GM19463 (cell line): ENCODE results near the gene TARS3.

Source experiments
- ATAC-seq: cut with Tn5 transposase; IDR thresholded peaks from one replicate; pipeline ENCODE4 v1.9.1; 2021; ENCODE audit warnings: mild to moderate bottlenecking, moderate library complexity; ENCODE audit not compliant: unreplicated experiment

TARS3 gene

DNA sequence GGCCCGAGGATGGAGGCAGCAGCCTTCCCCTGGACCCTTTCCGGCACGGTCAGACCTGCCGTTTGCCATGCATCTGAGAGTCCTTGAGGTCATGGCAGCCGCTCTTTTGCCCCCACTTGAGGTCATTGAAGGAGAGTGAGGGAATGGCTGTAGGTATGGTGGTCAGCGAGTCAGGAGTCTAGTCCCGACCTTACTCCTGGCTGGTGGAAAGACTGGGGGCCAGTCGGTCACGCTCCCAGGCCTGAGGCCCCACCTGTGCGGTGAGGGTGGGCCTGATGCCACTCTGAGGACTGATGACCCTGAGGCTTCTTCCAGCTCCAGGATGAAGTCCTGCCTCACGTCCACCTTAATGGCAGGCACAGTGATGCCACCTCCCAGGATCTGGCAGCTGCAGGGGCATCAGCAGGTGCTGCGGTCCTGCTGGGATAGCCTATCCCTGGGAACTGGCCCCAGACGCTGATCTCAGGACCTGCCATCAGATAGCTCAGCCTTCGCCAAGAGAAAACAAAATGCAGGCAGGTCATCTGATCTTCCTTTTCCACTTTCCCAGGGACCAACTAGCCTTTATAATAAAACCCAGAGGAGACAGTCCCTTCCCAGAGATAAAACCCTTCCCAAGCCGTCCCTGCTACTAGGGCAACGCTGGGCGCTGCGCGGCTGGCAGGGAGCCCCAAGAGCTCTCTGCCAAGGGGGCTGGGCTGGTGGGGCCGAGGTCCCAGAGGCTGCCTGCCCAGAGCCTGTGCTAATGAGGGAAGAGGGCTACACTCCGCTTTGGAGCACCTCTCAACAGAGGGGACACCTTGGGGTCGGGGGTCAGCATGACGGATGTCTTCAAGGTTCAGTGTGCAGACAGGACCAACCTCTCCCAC, 114.3 kb downstream of the TARS3 start:
- ATAC-seq, result no peak

DNA sequence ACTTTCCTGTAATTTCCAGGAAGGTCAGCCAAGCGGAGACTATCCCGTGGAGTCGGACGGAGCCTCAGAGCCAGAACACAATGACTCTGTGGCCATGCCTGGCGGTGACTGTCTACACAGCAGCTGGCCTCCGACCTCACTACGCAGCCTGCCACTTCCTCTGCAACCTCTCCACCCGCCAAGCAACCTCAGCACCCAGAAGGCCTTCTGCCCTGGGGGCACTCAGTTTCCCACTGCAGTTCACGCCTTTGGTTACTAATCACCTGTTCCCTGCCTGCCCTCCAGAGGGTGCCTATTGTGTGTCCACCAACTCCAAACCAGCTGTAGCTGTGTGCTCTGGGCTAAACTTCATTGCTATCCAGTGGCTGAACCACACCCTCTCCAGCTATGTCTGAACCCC, 116.1 kb downstream of the TARS3 start:
- ATAC-seq, result no peak

DNA sequence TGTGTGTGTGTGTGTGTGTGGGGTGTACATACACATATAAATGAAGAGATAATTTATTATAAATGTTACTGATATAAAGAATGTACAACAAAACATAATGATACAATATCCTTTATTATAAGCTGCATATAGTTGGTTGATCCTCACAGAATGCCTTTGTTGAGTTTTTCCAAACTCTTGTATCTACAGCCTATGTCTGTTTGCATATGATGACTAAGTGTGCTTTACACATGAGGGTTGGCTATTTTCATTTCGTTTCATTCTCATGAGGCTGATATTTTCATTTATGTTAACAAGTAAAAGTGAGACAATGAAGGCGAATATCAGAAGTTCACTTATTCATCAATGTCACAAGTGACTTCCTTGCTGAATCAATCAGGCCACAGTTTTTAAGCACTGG, 117.2 kb downstream of the TARS3 start:
- no peak for ATAC-seq

DNA sequence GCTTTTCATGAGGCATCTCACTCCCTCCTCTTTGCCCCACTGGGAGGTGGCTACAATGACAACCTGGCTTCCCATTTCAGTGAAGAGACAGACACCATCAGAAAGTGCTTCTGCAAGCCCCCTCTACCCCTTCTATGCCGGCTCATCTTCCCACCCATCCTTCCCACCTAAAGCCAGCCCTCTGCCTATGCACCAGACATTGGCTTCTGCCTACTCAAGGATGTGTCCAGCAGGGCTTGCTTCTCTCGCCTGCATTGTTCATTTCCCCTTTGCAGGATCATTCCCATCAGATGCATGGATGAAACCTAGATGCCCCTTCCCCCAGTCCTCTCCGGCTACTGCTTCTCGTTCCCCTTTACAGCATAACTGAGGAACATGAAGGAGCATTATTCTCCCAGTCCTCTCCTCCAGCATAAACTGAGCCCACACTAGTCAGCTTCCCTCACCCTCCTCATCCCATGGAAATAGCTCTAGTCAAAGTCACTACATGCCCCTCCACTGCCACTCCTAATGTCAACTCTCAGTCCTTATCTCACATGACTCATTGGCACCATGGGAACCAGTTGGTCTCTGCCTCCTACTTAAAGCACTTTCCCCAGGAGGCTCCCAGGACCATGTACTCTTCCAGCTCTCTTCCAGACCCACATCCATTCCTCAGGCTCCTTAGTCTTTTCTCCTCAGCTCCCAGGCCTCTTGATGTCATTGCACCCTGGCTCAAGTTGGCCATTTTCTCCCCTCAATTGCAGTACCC, 120.0 kb downstream of the TARS3 start:
- ATAC-seq, result no peak
